GM18508 (cell line): ENCODE data around the gene GAB2.
"Not testable (repeated sequence)": the region's sequence is repeated elsewhere in the genome, so short reads cannot be mapped to it uniquely, and the experiment has no call there.

Source experiments
- ATAC-seq: cut with Tn5 transposase; IDR thresholded peaks from one replicate; pipeline ENCODE4 v1.9.1; 2021; ENCODE audit warnings: moderate number of reproducible peaks; ENCODE audit not compliant: insufficient read depth, unreplicated experiment

Gene GAB2

GRCh38 chr11:78290293-78291176 is 127.1 kb downstream of the GAB2 start:
- no peak for ATAC-seq

DNA sequence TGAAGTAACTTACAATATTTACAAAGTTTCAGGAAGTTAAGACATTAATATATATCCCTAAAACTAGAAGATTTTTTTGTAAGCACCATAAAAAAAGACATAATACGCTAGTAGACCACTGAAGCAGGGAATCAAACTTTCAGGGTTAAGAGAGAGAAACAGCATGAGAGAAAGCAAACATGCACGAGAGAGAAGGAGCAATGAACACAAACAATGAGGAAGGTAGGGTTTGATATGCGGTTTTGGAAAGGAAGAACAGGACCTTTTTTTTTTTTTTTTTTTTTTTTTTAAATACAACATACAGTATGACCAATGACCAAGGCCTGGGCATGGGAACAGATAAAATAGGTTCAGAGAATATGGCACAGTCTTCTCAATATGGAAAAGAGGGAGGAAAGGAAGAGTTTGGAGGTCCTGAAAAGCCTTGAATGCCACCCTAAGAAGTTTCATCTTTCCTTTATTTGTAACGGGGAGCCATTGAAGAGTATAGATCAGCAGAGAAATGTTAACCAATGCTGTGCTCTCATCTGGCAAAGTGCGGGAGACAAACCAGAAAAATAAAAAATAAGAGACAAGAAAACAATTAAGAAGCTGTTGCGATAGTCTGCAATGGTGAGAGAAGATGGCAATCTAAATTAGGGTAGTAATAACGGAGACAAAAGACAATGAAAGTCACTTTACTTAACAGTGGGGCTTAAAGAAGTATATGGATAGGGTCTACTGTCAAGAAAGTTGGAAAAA is 127.9 kb downstream of the GAB2 start:
- no peak for ATAC-seq

GRCh38 chr11:78284260-78284659 is 133.4 kb downstream of the GAB2 start:
- no peak for ATAC-seq

GRCh38 chr11:78282821-78283220 is 134.8 kb downstream of the GAB2 start:
- ATAC-seq = no peak

- no peak for ATAC-seq
Measured at GRCh38 chr11:78281511-78281910, 136.1 kb downstream of the GAB2 start.

DNA sequence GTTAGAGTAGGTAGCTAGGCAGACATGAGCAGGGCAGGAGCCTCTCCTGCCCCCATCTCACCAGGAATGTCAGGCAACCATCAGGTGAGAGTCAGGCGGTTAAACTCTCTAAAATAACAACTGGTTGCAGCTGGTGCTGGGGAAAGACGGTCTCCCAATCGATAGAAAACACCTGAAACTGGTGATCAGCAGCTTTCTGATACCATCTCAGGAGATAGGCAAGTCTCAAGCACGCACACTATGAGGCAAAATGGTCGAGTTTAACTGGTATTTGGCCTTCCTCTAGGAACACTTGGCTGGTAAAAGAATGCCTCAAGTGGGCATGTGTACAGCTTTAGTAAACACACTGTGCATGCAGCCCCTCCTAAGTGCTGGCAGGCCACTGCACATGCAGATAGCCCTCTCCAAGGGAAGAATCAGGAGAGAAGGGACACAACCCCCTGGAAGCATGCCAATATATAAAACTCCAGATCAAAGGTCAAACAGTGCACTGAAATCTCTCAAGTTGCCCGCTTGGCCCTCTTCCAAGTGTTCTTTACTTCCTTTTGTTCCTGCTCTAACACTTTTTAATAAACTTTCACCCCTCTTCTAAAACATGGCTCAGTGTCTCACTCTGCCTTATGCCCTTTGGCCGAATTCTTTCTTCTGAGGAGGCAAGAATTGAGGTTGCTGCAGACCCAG is 140.2 kb downstream of the GAB2 start:
- ATAC-seq = no peak

- ATAC-seq = no peak
Measured at GRCh38 chr11:78276311-78276710, 141.3 kb downstream of the GAB2 start.

- ATAC-seq = no peak
Measured at GRCh38 chr11:78274739-78275138, 142.9 kb downstream of the GAB2 start.

GRCh38 chr11:78272625-78273269 is 144.9 kb downstream of the GAB2 start:
- ATAC-seq = not testable (repeated sequence)

DNA sequence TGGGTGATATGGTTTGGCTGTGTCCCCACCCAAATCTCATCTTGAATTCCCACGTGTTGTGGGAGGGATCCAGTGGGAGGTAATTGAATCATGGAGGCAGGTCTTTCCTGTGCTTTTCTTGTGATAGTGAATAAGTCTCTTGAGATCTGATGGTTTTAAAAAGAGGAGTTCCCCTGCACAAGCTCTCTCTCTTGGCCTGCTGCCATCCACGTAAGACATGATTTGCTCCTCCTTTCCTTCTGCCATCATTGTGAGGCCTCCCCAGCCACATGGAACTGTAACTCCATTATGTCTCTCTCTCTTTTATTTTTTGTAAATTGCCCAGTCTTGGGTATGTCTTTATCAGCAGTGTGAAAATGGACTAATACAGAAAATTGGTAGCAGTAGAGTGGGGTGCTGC is 145.8 kb downstream of the GAB2 start:
- ATAC-seq = not testable (repeated sequence)

GRCh38 chr11:78270971-78271370 is 146.6 kb downstream of the GAB2 start:
- no peak for ATAC-seq

DNA sequence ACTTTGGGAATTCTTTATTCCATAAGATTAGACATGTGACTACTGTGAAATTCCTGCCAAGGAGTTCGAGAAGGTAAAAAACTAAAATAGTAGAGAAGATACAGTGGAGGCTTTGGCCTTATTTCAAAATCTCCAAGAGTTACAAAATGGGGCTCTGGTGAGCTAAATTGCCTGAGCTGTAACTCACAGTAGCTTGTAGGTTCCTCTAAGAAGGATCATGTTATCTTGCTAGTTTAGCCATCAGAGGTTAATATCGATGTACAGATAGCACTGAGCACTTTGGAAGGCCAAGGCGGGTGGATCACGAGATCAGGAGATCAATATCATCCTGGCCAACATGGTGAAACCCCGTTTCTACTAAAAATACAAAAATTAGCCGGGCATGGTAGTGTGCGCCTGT is 147.8 kb downstream of the GAB2 start:
- no peak for ATAC-seq

DNA sequence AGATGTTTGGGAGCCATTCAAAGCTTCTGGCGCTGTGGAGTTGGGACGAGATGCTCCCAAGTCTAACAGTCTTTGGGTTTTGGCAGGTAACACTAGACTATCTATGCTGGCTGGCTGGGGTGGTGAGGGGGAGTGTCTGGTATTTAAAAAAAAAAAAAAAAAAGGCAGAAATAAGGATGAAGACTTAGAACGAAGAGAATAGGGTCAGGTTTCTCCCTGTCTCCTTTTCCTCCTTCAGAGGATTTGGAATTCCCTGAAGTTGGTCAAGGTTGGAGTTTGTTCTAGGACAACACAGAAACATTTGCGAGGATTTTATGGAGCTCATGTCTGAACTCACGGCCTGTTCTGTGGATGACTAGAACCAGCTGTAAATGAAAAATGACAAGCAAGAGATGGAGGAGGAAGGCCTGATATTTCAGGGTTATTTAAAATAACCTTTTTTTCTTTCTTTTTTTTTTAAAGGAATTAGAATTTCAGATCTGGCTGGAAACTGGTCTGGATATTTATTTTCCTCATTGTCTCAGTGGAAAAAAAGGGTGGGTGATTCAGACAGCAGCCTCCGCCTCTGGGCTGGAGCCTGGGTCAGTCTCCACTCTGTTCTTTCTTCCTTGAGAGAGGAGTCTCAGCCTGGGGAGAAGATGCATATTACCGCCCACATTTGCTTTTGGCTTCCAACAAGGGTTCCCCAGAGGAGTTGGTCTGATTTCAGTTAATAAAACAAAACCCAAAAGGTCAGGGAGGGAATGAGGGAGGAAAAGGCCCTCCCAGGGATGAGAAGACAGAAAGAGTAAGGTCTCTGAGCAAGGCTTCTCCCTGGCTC is 148.8 kb downstream of the GAB2 start:
- ATAC-seq = no peak

GRCh38 chr11:78266451-78266850 is 151.2 kb downstream of the GAB2 start:
- no peak for ATAC-seq

GRCh38 chr11:78265326-78265725 is 152.3 kb downstream of the GAB2 start:
- ATAC-seq = no peak

GRCh38 chr11:78262691-78263090 is 154.9 kb downstream of the GAB2 start:
- no peak for ATAC-seq

GRCh38 chr11:78262238-78262637 is 155.4 kb downstream of the GAB2 start:
- ATAC-seq = no peak

GRCh38 chr11:78261828-78262227 is 155.8 kb downstream of the GAB2 start:
- ATAC-seq = no peak

- ATAC-seq = no peak
Measured at GRCh38 chr11:78261367-78261766, 156.3 kb downstream of the GAB2 start.
